ENCODE results near the gene POLR1D.

DNA sequence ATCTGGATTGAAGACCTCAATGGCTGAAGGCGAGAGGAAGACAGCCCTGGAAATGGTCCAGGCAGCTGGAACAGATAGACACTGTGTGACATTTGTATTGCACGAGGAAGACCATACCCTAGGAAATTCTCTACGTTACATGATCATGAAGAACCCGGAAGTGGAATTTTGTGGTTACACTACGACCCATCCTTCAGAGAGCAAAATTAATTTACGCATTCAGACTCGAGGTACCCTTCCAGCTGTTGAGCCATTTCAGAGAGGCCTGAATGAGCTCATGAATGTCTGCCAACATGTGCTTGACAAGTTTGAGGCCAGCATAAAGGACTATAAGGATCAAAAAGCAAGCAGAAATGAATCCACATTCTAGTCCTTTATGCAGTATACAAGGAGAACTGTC, 1.2 kb downstream of the POLR1D start:
- TF ChIP-seq POLR2AphosphoS5 (IDR thresholded peaks at IDR 0.05) = no peak
- no peak for TF ChIP-seq POLR2A (IDR thresholded peaks at IDR 0.05)
- TF ChIP-seq, protein P1, sequence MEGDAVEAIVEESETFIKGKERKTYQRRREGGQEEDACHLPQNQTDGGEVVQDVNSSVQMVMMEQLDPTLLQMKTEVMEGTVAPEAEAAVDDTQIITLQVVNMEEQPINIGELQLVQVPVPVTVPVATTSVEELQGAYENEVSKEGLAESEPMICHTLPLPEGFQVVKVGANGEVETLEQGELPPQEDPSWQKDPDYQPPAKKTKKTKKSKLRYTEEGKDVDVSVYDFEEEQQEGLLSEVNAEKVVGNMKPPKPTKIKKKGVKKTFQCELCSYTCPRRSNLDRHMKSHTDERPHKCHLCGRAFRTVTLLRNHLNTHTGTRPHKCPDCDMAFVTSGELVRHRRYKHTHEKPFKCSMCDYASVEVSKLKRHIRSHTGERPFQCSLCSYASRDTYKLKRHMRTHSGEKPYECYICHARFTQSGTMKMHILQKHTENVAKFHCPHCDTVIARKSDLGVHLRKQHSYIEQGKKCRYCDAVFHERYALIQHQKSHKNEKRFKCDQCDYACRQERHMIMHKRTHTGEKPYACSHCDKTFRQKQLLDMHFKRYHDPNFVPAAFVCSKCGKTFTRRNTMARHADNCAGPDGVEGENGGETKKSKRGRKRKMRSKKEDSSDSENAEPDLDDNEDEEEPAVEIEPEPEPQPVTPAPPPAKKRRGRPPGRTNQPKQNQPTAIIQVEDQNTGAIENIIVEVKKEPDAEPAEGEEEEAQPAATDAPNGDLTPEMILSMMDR (IDR thresholded peaks at IDR 0.05) = no peak
